DOHH2 (cell line): ENCODE results near the gene PDE11A.

Experiments
- EZH2phosphoT487 ChIP-seq: fragments of 200-600 bp; sonication (generic); IDR thresholded peaks from 2 replicates; pipeline ENCODE4 v1.6.1; 2017; ENCODE audit warnings: borderline replicate concordance, mild to moderate bottlenecking, antibody characterized with exemption, low read length, moderate library complexity, mixed read lengths
- TF ChIP-seq, protein P1 (sequence below): fragments of 200-600 bp; sonication (generic); IDR thresholded peaks from one replicate; pipeline ENCODE4 v1.5.1; 2014; ENCODE audit warnings: antibody characterized with exemption, mild to moderate bottlenecking, low read depth, low read length; ENCODE audit not compliant: poor library complexity, severe bottlenecking

DNA sequence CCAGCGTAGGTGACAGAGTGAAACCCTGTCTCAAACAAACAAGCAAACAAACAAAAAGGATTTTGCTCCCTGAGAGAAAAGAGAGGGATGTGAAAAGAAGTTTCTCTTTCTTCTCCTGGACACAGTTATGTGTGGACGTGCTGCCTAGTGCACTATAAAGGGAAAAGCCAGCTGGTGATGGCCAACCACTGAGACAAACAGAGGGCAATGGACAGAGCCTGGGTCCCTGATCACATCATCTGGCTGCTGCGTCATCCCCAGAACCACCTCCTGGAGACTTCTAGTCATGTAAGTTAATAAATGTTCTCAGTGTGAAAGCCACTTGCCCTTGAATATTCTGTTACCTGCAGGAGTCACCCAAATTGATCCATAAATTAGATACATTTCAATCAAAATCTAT lies 184.9 kb downstream of the PDE11A start:
- TF ChIP-seq, protein P1, sequence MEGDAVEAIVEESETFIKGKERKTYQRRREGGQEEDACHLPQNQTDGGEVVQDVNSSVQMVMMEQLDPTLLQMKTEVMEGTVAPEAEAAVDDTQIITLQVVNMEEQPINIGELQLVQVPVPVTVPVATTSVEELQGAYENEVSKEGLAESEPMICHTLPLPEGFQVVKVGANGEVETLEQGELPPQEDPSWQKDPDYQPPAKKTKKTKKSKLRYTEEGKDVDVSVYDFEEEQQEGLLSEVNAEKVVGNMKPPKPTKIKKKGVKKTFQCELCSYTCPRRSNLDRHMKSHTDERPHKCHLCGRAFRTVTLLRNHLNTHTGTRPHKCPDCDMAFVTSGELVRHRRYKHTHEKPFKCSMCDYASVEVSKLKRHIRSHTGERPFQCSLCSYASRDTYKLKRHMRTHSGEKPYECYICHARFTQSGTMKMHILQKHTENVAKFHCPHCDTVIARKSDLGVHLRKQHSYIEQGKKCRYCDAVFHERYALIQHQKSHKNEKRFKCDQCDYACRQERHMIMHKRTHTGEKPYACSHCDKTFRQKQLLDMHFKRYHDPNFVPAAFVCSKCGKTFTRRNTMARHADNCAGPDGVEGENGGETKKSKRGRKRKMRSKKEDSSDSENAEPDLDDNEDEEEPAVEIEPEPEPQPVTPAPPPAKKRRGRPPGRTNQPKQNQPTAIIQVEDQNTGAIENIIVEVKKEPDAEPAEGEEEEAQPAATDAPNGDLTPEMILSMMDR: no peak
- TF ChIP-seq EZH2phosphoT487: no peak
